Lung (tissue), 12 donors: ENCODE data around the gene HYCC1. TPM values are rescaled to one million over a fixed set of nuclear protein-coding genes. Genes with fewer than 3 reads are reported as not detected.

Experiments used
- ATAC-seq: fragments of 200-7000 bp; cut with Tn5 transposase; one replicate; pipeline ENCODE4 v1.9.1; 2020; ENCODE audit warnings: moderate number of reproducible peaks; ENCODE audit not compliant: insufficient read depth, low FRiP score
- DNase-seq, 3 donors: peaks; one replicate each; pipeline ENCODE4 v3.0.0-alpha.2; 2013 to 2017
- H3K27ac ChIP-seq, 2 donors: one replicate each; pipeline ENCODE4 v1.5.1; 2013; ENCODE audit warnings: mild to moderate bottlenecking in 2 of 2, moderate library complexity in 2 of 2, control low read depth in 1 of 2, inconsistent platforms in 1 of 2, low read depth in 1 of 2, low read length in 1 of 2
- H3K27me3 ChIP-seq, 3 donors: one replicate each; pipeline ENCODE4 v1.5.1; 2013; ENCODE audit warnings: low read length in 2 of 3; ENCODE audit not compliant: control insufficient read depth in 3 of 3, insufficient read depth in 3 of 3
- H3K36me3 ChIP-seq, 4 donors: one replicate each; pipeline ENCODE4 v1.5.1; 2013; ENCODE audit warnings: low read length in 4 of 4, mild to moderate bottlenecking in 1 of 4, moderate library complexity in 1 of 4; ENCODE audit not compliant: control insufficient read depth in 4 of 4, insufficient read depth in 4 of 4
- H3K4me1 ChIP-seq, 5 donors: one replicate each; pipeline ENCODE4 v1.5.1; 2013; ENCODE audit warnings: low read length in 5 of 5, mild to moderate bottlenecking in 2 of 5, moderate library complexity in 1 of 5; ENCODE audit not compliant: control insufficient read depth in 5 of 5, insufficient read depth in 5 of 5
- H3K4me3 ChIP-seq: one replicate; pipeline ENCODE4 v1.5.1; 2013; ENCODE audit warnings: mild to moderate bottlenecking, control low read depth, moderate library complexity
- H3K9ac ChIP-seq, 2 donors: one replicate each; pipeline ENCODE4 v1.5.1; 2013; ENCODE audit warnings: low read length in 2 of 2, control low read depth in 1 of 2; ENCODE audit not compliant: insufficient read depth in 1 of 2
- H3K9me3 ChIP-seq, 4 donors: one replicate each; pipeline ENCODE4 v1.5.1; 2013; ENCODE audit warnings: low read length in 3 of 4, mild to moderate bottlenecking in 1 of 4, moderate library complexity in 1 of 4; ENCODE audit not compliant: control insufficient read depth in 4 of 4, insufficient read depth in 3 of 4
- CTCF ChIP-seq: IDR thresholded peaks from 2 replicates; pipeline ENCODE4 v1.5.1; 2012; ENCODE audit warnings: mild to moderate bottlenecking; ENCODE audit errors: control extremely low read depth, extremely low read depth
- WGBS, 2 donors: extraction: QIAGEN DNeasy Blood & Tissue Kit; methylation state at CpG; one replicate each; pipeline ENCODE4 v1.1.7; 2013; 5-methylcytosine and 5-hydroxymethylcytosine counted together
- polyA plus RNA-seq, 2 donors: library from polyadenylated mRNA; stranded (reverse); fragments of 200-250 nt; gene quantifications; one replicate each; pipeline ENCODE4 v1.2.1, GENCODE V29; 2013
- total RNA-seq, 2 donors: library from RNA; depleted of rRNA in 1 of 2; stranded (reverse); fragments of >200 nt in 1 of 2; gene quantifications; one replicate each; pipeline ENCODE4 v1.2.1, GENCODE V29; 2014 to 2021
- donor health status: control.
- donor health status: control.
- donor health status: Bipolar disorder and iron deficiency.
- donor health status: healthy.
- donor health status: DM: yes; HTN: yes; CAD: no.

HYCC1 gene
- total and polyA plus RNA-seq, 4 donors = 7.3 to 62.5 (median 35.2) TPM

GRCh38 chr7:23003505-23004246, 10.3 kb downstream of the HYCC1 start:
- no peak overlapping the region for H3K27ac ChIP-seq
- H3K9ac ChIP-seq = no peak overlapping the region
- H3K4me1 ChIP-seq = peaks cover 0 to 12% (median 0%) of the 10 kb centered on the region in 5 donors
- H3K36me3 ChIP-seq = no peaks in the 10 kb centered on the region
- no peak for TF ChIP-seq CTCF
- ATAC-seq (no peak), DNase-seq (no peak)
- H3K27me3 ChIP-seq = no peaks in the 10 kb centered on the region
- 71 to 82% methylated on average over 2 of the region's 2 CpGs for WGBS, 2 donors
- no peaks in the 10 kb centered on the region for H3K9me3 ChIP-seq
- no peak overlapping the region for H3K4me3 ChIP-seq

GRCh38 chr7:23002698-23003097, 11.2 kb downstream of the HYCC1 start:
- Histone ChIP-seq H3K9ac (no peak overlapping the region), H3K36me3 (no peaks in the 10 kb centered on the region), H3K27ac (no peak overlapping the region), H3K9me3 (no peaks in the 10 kb centered on the region), H3K4me3 (no peak overlapping the region), H3K4me1 (peaks cover 0 to 15% (median 0%) of the 10 kb centered on the region in 5 donors), H3K27me3 (no peaks in the 10 kb centered on the region)
- no peak for TF ChIP-seq CTCF
- ATAC-seq (no peak), DNase-seq (no peak)
- WGBS, 2 donors = 95 to 100% methylated on average over 2 of the region's 2 CpGs

- no peak overlapping the region for H3K27ac ChIP-seq
- no peaks in the 10 kb centered on the region for H3K36me3 ChIP-seq
- no peak overlapping the region for H3K9ac ChIP-seq
- H3K27me3 ChIP-seq = no peaks in the 10 kb centered on the region
- no peaks in the 10 kb centered on the region for H3K9me3 ChIP-seq
- ATAC-seq = no peak
- no peak for DNase-seq
- WGBS, 2 donors = 81 to 91% methylated on average over 1 of the region's 1 CpG
- no peak overlapping the region for H3K4me3 ChIP-seq
- no peak for TF ChIP-seq CTCF
- peaks cover 0 to 15% (median 0%) of the 10 kb centered on the region in 5 donors for H3K4me1 ChIP-seq
Observed at GRCh38 chr7:23001610-23002009, 12.3 kb downstream of the HYCC1 start.
